CD14-positive monocyte (primary cell): ENCODE measurements around the gene RHOC. TPM values are rescaled to one million over a fixed set of nuclear protein-coding genes. Genes with fewer than 3 reads are reported as not detected.

Experiments used
- DNase-seq, 3 donors: peaks; one replicate each; pipeline ENCODE4 v3.0.0-alpha.2; 2011 to 2022
- H2AFZ ChIP-seq: 2 replicates; pipeline ENCODE4 v1.6.0; 2012; ENCODE audit warnings: mild to moderate bottlenecking, low read depth, low read length, inconsistent platforms; ENCODE audit not compliant: insufficient read depth, poor library complexity, severe bottlenecking
- H3K27ac ChIP-seq, 2 donors: 1 replicate in 1 of 2; 2 replicates in 1 of 2; pipeline ENCODE4 v1.5.1; 2012 to 2013; ENCODE audit warnings: low read length in 2 of 2, control low read depth in 1 of 2, inconsistent platforms in 1 of 2, low read depth in 1 of 2, mild to moderate bottlenecking in 1 of 2
- H3K27me3 ChIP-seq, 2 donors: one replicate each; pipeline versions ENCODE4 v1.6.0 to v1.6.1; 2011 to 2013; ENCODE audit warnings: low read length in 2 of 2; ENCODE audit not compliant: control insufficient read depth in 2 of 2, insufficient read depth in 2 of 2
- H3K36me3 ChIP-seq, 2 donors: replicated peaks in 1 of 2; 1 replicate in 1 of 2; 2 replicates in 1 of 2; pipeline versions ENCODE4 v1.5.1 to v1.6.1; 2012 to 2013; ENCODE audit warnings: low read length in 2 of 2, control low read depth in 1 of 2, inconsistent platforms in 1 of 2, mild to moderate bottlenecking in 1 of 2; ENCODE audit not compliant: insufficient read depth in 2 of 2, control insufficient read depth in 1 of 2
- H3K4me1 ChIP-seq, 2 donors: 1 replicate in 1 of 2; 2 replicates in 1 of 2; pipeline versions ENCODE4 v1.5.1 to v1.6.1; 2012 to 2013; ENCODE audit warnings: low read length in 2 of 2, control low read depth in 1 of 2, inconsistent platforms in 1 of 2, mild to moderate bottlenecking in 1 of 2, moderate library complexity in 1 of 2; ENCODE audit not compliant: insufficient read depth in 2 of 2, control insufficient read depth in 1 of 2
- H3K4me2 ChIP-seq: replicated peaks from 2 replicates; pipeline ENCODE3; 2012; ENCODE audit warnings: low read length, moderate library complexity, mild to moderate bottlenecking; ENCODE audit not compliant: poor library complexity, severe bottlenecking; ENCODE audit errors: extremely low read depth
- H3K4me3 ChIP-seq, 3 experiments: fragments of 200-600 bp in 1 of 3; sonication (generic) in 1 of 3; replicated peaks in 1 of 3; 1 replicate in 2 of 3; 2 replicates in 1 of 3; pipeline ENCODE4 v1.5.1; 2011 to 2013; ENCODE audit warnings: low read length in 3 of 3, mild to moderate bottlenecking in 3 of 3, control low read depth in 2 of 3, low read depth in 2 of 3, inconsistent platforms in 1 of 3, moderate library complexity in 1 of 3
- H3K79me2 ChIP-seq: 2 replicates; pipeline ENCODE4 v1.6.0; 2012; ENCODE audit warnings: mild to moderate bottlenecking, control low read depth, inconsistent platforms, low read length, moderate library complexity; ENCODE audit not compliant: insufficient read depth
- H3K9ac ChIP-seq: 2 replicates; pipeline ENCODE4 v1.6.0; 2017; ENCODE audit warnings: low read length, mild to moderate bottlenecking; ENCODE audit not compliant: insufficient read depth, poor library complexity, severe bottlenecking
- H3K9me3 ChIP-seq, 2 donors: replicated peaks in 1 of 2; 1 replicate in 1 of 2; 2 replicates in 1 of 2; pipeline versions ENCODE4 v1.5.1 to v1.6.1; 2012 to 2013; ENCODE audit warnings: low read length in 2 of 2, control low read depth in 1 of 2; ENCODE audit not compliant: control insufficient read depth in 1 of 2, insufficient read depth in 1 of 2
- H4K20me1 ChIP-seq: 2 replicates; pipeline ENCODE4 v1.6.0; 2012; ENCODE audit warnings: mild to moderate bottlenecking, low read length, control low read depth, moderate library complexity; ENCODE audit not compliant: insufficient read depth
- H3K27ac Mint-ChIP-seq, 7 donors: one replicate each; pipeline ENCODE4 v1.8.0; 2020; ENCODE audit warnings: mild to moderate bottlenecking in 7 of 7, mixed read lengths in 7 of 7, moderate library complexity in 6 of 7, inconsistent platforms in 2 of 7
- H3K27me3 Mint-ChIP-seq, 3 donors: one replicate each; pipeline ENCODE4 v1.8.0; 2021 to 2022; ENCODE audit warnings: low read depth in 3 of 3, mild to moderate bottlenecking in 3 of 3, mixed read lengths in 3 of 3, moderate library complexity in 3 of 3, inconsistent platforms in 1 of 3
- H3K36me3 Mint-ChIP-seq, 2 donors: one replicate each; pipeline ENCODE4 v1.8.0; 2020; ENCODE audit warnings: mixed read lengths in 2 of 2, inconsistent platforms in 1 of 2, mild to moderate bottlenecking in 1 of 2
- H3K4me1 Mint-ChIP-seq: one replicate; pipeline ENCODE4 v1.8.0; 2020; ENCODE audit warnings: mild to moderate bottlenecking, mixed read lengths
- H3K4me3 Mint-ChIP-seq, 2 donors: one replicate each; pipeline ENCODE4 v1.8.0; 2020; ENCODE audit warnings: mild to moderate bottlenecking in 2 of 2, mixed read lengths in 2 of 2, moderate library complexity in 1 of 2
- H3K9me3 Mint-ChIP-seq, 7 donors: one replicate each; pipeline ENCODE4 v1.8.0; 2020 to 2022; ENCODE audit warnings: mixed read lengths in 7 of 7, mild to moderate bottlenecking in 6 of 7, moderate library complexity in 6 of 7, inconsistent platforms in 2 of 7
- WGBS: methylation state at CpG from one replicate; pipeline ENCODE4 v1.1.5; 2013; ENCODE audit warnings: missing lambda C conversion rate; ENCODE audit not compliant: insufficient coverage; 5-methylcytosine and 5-hydroxymethylcytosine counted together
- intact Hi-C, 2 donors: fragments of 100-400 bp; cut with micrococcal nuclease; formaldehyde crosslinking; loops; one replicate each; pipeline versions ENCODE4 v1.15.0 to v1.15.1; 2023
- polyA plus RNA-seq, 3 donors: library from polyadenylated mRNA; depleted of rRNA in 1 of 3; unstranded in 2 of 3; stranded (reverse) in 1 of 3; fragments of 300-500 nt in 2 of 3; fragments of >200 nt in 1 of 3; fragmentation: Illumina TruSeq in 2 of 3; gene quantifications; 1 replicate in 2 of 3; 2 replicates in 1 of 3; pipeline ENCODE4 v1.2.3, GENCODE V29; 2012 to 2021
- TF ChIP-seq, protein P1 (sequence below): fragments of 200-600 bp; IDR thresholded peaks from one replicate; pipeline ENCODE4 v1.8.0; 2022; ENCODE audit warnings: antibody characterized with exemption, mild to moderate bottlenecking

RHOC gene
- polyA plus RNA-seq, 3 donors = 78.9 to 119 (median 91.5) TPM

GRCh38 chr1:112720800-112721199 is 13.9 kb upstream of the RHOC start:
- peaks cover 23 to 29% of the 10 kb centered on the region in 2 donors for H3K4me1 ChIP-seq
- peaks cover 0 to 9% of the 10 kb centered on the region in 2 donors for H3K27me3 ChIP-seq
- Mint-ChIP-seq H3K36me3 (peaks cover 0 to 1% of the 10 kb centered on the region in 2 donors), H3K4me3 (no peak overlapping the region), H3K27me3 (peaks cover 16 to 26% (median 20%) of the 10 kb centered on the region in 3 donors), H3K9me3 (peaks cover 0 to 1% (median 0%) of the 10 kb centered on the region in 7 donors), H3K27ac (no peak overlapping the region), H3K4me1 (peaks cover 23% of the 10 kb centered on the region)
- WGBS = no CpG with 5 or more reads among the region's 3 CpGs
- H2AFZ ChIP-seq = no peak overlapping the region
- no peak for DNase-seq
- H3K4me2 ChIP-seq = no peak overlapping the region
- no peak overlapping the region for H3K4me3 ChIP-seq
- no peaks in the 10 kb centered on the region for H3K79me2 ChIP-seq
- H3K27ac ChIP-seq = no peak overlapping the region
- no peaks in the 10 kb centered on the region for H3K36me3 ChIP-seq
- H4K20me1 ChIP-seq = no peaks in the 10 kb centered on the region
- intact Hi-C loops = no loop called here
- no peaks in the 10 kb centered on the region for H3K9me3 ChIP-seq
- no peak overlapping the region for H3K9ac ChIP-seq
- TF ChIP-seq, protein P1, sequence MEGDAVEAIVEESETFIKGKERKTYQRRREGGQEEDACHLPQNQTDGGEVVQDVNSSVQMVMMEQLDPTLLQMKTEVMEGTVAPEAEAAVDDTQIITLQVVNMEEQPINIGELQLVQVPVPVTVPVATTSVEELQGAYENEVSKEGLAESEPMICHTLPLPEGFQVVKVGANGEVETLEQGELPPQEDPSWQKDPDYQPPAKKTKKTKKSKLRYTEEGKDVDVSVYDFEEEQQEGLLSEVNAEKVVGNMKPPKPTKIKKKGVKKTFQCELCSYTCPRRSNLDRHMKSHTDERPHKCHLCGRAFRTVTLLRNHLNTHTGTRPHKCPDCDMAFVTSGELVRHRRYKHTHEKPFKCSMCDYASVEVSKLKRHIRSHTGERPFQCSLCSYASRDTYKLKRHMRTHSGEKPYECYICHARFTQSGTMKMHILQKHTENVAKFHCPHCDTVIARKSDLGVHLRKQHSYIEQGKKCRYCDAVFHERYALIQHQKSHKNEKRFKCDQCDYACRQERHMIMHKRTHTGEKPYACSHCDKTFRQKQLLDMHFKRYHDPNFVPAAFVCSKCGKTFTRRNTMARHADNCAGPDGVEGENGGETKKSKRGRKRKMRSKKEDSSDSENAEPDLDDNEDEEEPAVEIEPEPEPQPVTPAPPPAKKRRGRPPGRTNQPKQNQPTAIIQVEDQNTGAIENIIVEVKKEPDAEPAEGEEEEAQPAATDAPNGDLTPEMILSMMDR = no peak

DNA sequence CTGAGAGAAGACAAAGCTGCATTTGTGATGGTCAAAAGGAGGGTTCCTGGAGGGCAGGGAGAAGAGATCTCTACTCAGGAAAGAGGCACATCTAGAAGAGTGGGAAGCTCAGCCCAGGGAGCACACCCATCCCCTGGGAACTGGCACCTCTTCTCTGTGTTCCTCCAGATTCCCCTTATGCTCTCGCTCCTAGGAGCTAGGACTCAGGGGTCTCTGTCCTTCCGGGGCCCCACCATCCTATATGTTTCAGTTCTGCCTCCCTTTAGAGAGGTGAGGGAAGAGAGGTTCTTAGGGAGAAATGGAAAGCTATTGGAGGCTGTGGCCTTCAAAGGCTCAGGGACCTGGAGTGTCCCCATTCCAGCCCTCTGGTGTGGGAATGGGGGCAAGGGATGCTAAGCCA is 12.8 kb upstream of the RHOC start:
- peaks cover 16 to 27% (median 20%) of the 10 kb centered on the region in 3 donors for H3K27me3 Mint-ChIP-seq
- TF ChIP-seq, protein P1 = no peak
- Histone ChIP-seq H3K4me2 (no peak overlapping the region), H3K79me2 (no peaks in the 10 kb centered on the region), H4K20me1 (no peaks in the 10 kb centered on the region), H3K4me1 (peaks cover 29 to 38% of the 10 kb centered on the region in 2 donors), H3K27ac (no peak overlapping the region), H3K9me3 (no peaks in the 10 kb centered on the region), H3K36me3 (no peaks in the 10 kb centered on the region), H3K4me3 (no peak overlapping the region), H3K9ac (no peak overlapping the region), H3K27me3 (peaks cover 0 to 9% of the 10 kb centered on the region in 2 donors), H2AFZ (no peak overlapping the region)
- H3K27ac Mint-ChIP-seq = no peak overlapping the region
- intact Hi-C loops = loop anchor here (5.0 to 10.0 kb wide), 5 partner anchors 88 to 1565 kb away; partner anchors contain the start of genes LRIG2 (in 1 of the 2) and SLC16A1 (in 1 of the 2)
- no peak for DNase-seq
- no peak overlapping the region for H3K4me3 Mint-ChIP-seq
- H3K4me1 Mint-ChIP-seq = peaks cover 28% of the 10 kb centered on the region
- peaks cover 0 to 1% (median 0%) of the 10 kb centered on the region in 7 donors for H3K9me3 Mint-ChIP-seq
- peaks cover 0 to 1% of the 10 kb centered on the region in 2 donors for H3K36me3 Mint-ChIP-seq
- WGBS = no CpG with 5 or more reads among the region's 2 CpGs
